D341Med (cell line): ENCODE measurements around the gene RAB23.
"Not testable (repeated sequence)": the region's sequence is repeated elsewhere in the genome, so short reads cannot be mapped to it uniquely, and the experiment has no call there.

ENCODE experiments used
- DNase-seq: peaks from one replicate; pipeline ENCODE4 v3.0.0; 2012; ENCODE audit warnings: low spot score

RAB23 gene

GRCh38 chr6:57221936-57222742 is at the start of gene RAB23:
RAB23 (minus strand) TSS chr6:57222307; CDS start chr6:57210380, 11,927 bp downstream.
- DNase-seq = peak; percentile 99

GRCh38 chr6:57268294-57268640 is 46.2 kb upstream of the RAB23 start:
- no peak for DNase-seq

GRCh38 chr6:57267586-57268293 is 45.6 kb upstream of the RAB23 start:
- DNase-seq = peak; percentile 54

GRCh38 chr6:57265755-57266221 is 43.7 kb upstream of the RAB23 start:
- DNase-seq = no peak

- DNase-seq = no peak
Measured at GRCh38 chr6:57263739-57264138, 41.6 kb upstream of the RAB23 start.

- DNase-seq = no peak
Measured at GRCh38 chr6:57262901-57263694, 41.0 kb upstream of the RAB23 start.

- no peak for DNase-seq
Measured at GRCh38 chr6:57262488-57262887, 40.4 kb upstream of the RAB23 start.

GRCh38 chr6:57261926-57262325 is 39.8 kb upstream of the RAB23 start:
- DNase-seq = no peak

GRCh38 chr6:57259064-57259463 is 37.0 kb upstream of the RAB23 start:
- no peak for DNase-seq

- no peak for DNase-seq
Measured at GRCh38 chr6:57257911-57258541, 35.9 kb upstream of the RAB23 start.

- DNase-seq = no peak
Measured at GRCh38 chr6:57256541-57256940, 34.4 kb upstream of the RAB23 start.

GRCh38 chr6:57255451-57256169 is 33.5 kb upstream of the RAB23 start:
- no peak for DNase-seq

- DNase-seq = no peak
Measured at GRCh38 chr6:57254055-57254717, 32.1 kb upstream of the RAB23 start.

GRCh38 chr6:57252975-57253374 is 30.9 kb upstream of the RAB23 start:
- DNase-seq = no peak

- DNase-seq = no peak
Measured at GRCh38 chr6:57252137-57252536, 30.0 kb upstream of the RAB23 start.

- no peak for DNase-seq
Measured at GRCh38 chr6:57250348-57250747, 28.2 kb upstream of the RAB23 start.

GRCh38 chr6:57248311-57248895 is 26.3 kb upstream of the RAB23 start:
- DNase-seq = no peak

GRCh38 chr6:57247603-57248002 is 25.5 kb upstream of the RAB23 start:
- no peak for DNase-seq

- no peak for DNase-seq
Measured at GRCh38 chr6:57246307-57246706, 24.2 kb upstream of the RAB23 start.

- no peak for DNase-seq
Measured at GRCh38 chr6:57243954-57244353, 21.8 kb upstream of the RAB23 start.

GRCh38 chr6:57243526-57243925 is 21.4 kb upstream of the RAB23 start:
- not testable (repeated sequence) for DNase-seq
